ENCODE data around the gene AS3MT. TPM values are rescaled to one million over a fixed set of nuclear protein-coding genes. Genes with fewer than 3 reads are reported as not detected.

Gene AS3MT
- total RNA-seq, 5 donors from 2014 or later (not counting 1 experiment from before 2014, with no cell fraction given), result 0.26 to 1.3 (median 0.50) TPM

DNA sequence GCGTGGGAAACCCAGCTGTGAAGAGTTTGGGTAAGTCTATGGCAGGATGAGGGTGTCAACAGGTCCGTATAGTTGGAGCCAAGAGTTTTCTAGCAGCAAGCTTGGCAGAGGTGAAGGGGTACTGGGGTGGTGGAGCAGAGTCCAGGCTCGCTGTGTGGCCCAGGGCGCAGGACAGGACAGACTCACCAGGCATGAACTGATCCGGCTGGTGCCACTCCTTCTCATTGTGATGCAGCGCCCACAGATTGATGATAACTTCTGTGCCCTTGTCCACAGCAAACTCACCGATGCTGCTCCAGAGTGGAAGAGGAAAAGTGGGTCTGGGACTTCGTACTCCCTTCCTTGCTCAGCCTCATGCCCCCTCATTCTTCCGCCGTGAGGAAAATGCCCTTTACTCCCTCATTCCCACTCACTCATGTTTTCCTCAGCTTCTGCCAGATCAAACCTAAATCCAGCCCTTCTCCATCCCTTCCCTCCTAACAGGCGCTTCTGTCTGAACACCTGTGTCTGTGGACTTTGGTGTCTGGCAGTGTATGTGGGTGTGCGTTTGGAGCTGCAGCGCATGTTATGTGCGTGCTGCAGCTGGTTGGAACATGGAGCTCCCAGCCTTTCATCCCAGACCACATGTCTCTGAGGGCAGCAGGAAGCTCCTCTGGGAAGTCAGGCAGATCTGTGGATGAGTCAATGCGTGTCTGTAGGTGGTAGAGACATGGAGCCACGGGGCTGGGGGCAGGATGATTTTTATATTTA is 37.8 kb upstream of the AS3MT start:
- Mint-ChIP-seq H3K27me3 (no peaks in the 10 kb centered on the region), H3K4me3 (no peak overlapping the region), H3K27ac (no peak overlapping the region), H3K36me3 (no peaks in the 10 kb centered on the region), H3K4me1 (no peaks in the 10 kb centered on the region), H3K9me3 (no peaks in the 10 kb centered on the region)
- WGBS (ENCODE audit: insufficient coverage), result 71% methylated on average over 5 of the region's 16 CpGs
- no peak overlapping the region for H3K4me3 ChIP-seq (ENCODE audit: control insufficient read depth in 1 of 2, extremely low read depth in 1 of 2, low read length in 1 of 2)
- no peaks in the 10 kb centered on the region for H3K36me3 ChIP-seq (ENCODE audit: control insufficient read depth in 2 of 2, extremely low read depth in 1 of 2, insufficient read depth in 1 of 2, low read length in 1 of 2)
- peaks cover 0 to 5% of the 10 kb centered on the region in 2 experiments for H3K4me1 ChIP-seq (ENCODE audit: control insufficient read depth in 1 of 2, extremely low read depth in 1 of 2, insufficient read depth in 2 of 2, low read length in 2 of 2)
- ATAC-seq (replicated peaks in 1 of 4) (no peak), DNase-seq (no peak)
- H3K27ac ChIP-seq (ENCODE audit: low read length), result no peak overlapping the region
- no peaks in the 10 kb centered on the region for H3K9me3 ChIP-seq
- POLR2A ChIA-PET, result no interaction called here
- CTCF ChIA-PET, result no interaction called here
- H3K27me3 ChIP-seq (replicated peaks in 1 of 2; ENCODE audit: control insufficient read depth in 2 of 2, extremely low read depth in 1 of 2, insufficient read depth in 2 of 2, low read length in 1 of 2), result peaks cover 0 to 31% of the 10 kb centered on the region in 2 experiments

DNA sequence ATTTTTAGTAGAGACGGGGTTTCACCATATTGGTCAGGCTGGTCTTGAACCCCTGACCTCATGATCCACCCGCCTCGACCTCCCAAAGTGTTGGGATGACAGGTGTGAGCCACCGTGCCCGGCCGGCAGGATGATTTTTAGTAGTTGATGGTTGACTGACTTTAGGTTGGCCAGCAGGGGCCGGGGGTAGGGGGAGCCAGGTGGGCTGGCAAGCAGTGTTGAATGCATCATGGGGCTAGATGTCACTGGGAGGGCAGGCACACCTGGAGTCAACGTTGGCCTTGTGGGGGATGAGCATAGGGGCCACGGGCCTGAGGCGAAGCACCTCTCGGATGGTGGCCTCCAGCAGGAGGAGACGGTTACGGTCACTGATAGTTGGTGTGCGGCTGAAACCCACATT is 37.0 kb upstream of the AS3MT start:
- POLR2A ChIA-PET, result no interaction called here
- Mint-ChIP-seq H3K27me3 (no peaks in the 10 kb centered on the region), H3K36me3 (no peaks in the 10 kb centered on the region), H3K4me3 (no peak overlapping the region), H3K9me3 (no peaks in the 10 kb centered on the region), H3K4me1 (no peaks in the 10 kb centered on the region), H3K27ac (no peak overlapping the region)
- no peak overlapping the region for H3K4me3 ChIP-seq (ENCODE audit: control insufficient read depth in 1 of 2, extremely low read depth in 1 of 2, low read length in 1 of 2)
- no peaks in the 10 kb centered on the region for H3K9me3 ChIP-seq
- peaks cover 0 to 37% of the 10 kb centered on the region in 2 experiments for H3K27me3 ChIP-seq (replicated peaks in 1 of 2; ENCODE audit: control insufficient read depth in 2 of 2, extremely low read depth in 1 of 2, insufficient read depth in 2 of 2, low read length in 1 of 2)
- 88% methylated on average over 13 of the region's 14 CpGs for WGBS (ENCODE audit: insufficient coverage)
- DNase-seq (no peak), ATAC-seq (replicated peaks in 1 of 4) (no peak)
- H3K4me1 ChIP-seq (ENCODE audit: control insufficient read depth in 1 of 2, extremely low read depth in 1 of 2, insufficient read depth in 2 of 2, low read length in 2 of 2), result peaks cover 0 to 5% of the 10 kb centered on the region in 2 experiments
- no peak overlapping the region for H3K27ac ChIP-seq (ENCODE audit: low read length)
- no peaks in the 10 kb centered on the region for H3K36me3 ChIP-seq (ENCODE audit: control insufficient read depth in 2 of 2, extremely low read depth in 1 of 2, insufficient read depth in 1 of 2, low read length in 1 of 2)
- CTCF ChIA-PET, result interaction anchor here (0.5 to 0.6 kb wide), 2 partner anchors 29 to 66 kb away, joined by 3 to 5 read pairs; no protein-coding TSS in a partner anchor

DNA sequence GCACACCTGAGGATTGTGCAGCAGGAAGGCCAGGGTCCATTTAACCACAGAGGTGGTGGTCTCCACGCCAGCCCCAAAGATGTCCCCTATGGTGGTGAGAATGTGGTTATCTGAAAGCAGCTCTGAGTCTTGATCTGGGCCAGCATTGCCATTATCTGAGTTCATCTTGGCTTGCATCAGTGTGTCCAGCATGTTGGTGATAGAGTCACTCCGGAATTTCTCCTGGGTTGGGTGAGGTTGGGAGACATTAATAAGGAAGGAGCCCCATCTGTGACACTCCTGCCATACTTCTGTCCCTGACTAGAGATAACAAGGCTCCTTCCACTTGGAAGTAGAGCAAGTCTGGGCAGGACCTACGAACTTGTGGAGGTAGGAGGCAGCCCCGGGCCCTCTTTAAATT is 36.3 kb upstream of the AS3MT start:
- no peak for ATAC-seq (replicated peaks in 1 of 4)
- Histone ChIP-seq H3K4me3 (ENCODE audit: control insufficient read depth in 1 of 2, extremely low read depth in 1 of 2, low read length in 1 of 2) (no peak overlapping the region), H3K27ac (ENCODE audit: low read length) (no peak overlapping the region), H3K9me3 (no peaks in the 10 kb centered on the region), H3K36me3 (ENCODE audit: control insufficient read depth in 2 of 2, extremely low read depth in 1 of 2, insufficient read depth in 1 of 2, low read length in 1 of 2) (no peaks in the 10 kb centered on the region), H3K27me3 (replicated peaks in 1 of 2; ENCODE audit: control insufficient read depth in 2 of 2, extremely low read depth in 1 of 2, insufficient read depth in 2 of 2, low read length in 1 of 2) (peaks cover 0 to 42% of the 10 kb centered on the region in 2 experiments), H3K4me1 (ENCODE audit: control insufficient read depth in 1 of 2, extremely low read depth in 1 of 2, insufficient read depth in 2 of 2, low read length in 2 of 2) (peaks cover 0 to 5% of the 10 kb centered on the region in 2 experiments)
- ChIA-PET CTCF (interaction anchor here (0.6 to 1.1 kb wide), 4 partner anchors 29 to 411 kb away, joined by 3 to 5 read pairs (median 4); no protein-coding TSS in a partner anchor), POLR2A (no interaction called here)
- peaks cover 3% of the 10 kb centered on the region for H3K36me3 Mint-ChIP-seq
- no peak for DNase-seq
- H3K4me1 Mint-ChIP-seq, result no peaks in the 10 kb centered on the region
- WGBS (ENCODE audit: insufficient coverage), result 90% methylated on average over 3 of the region's 4 CpGs
- H3K27me3 Mint-ChIP-seq, result peaks cover 0 to 7% of the 10 kb centered on the region in 2 donors
- no peak overlapping the region for H3K27ac Mint-ChIP-seq
- peaks cover 2 to 7% (median 3%) of the 10 kb centered on the region in 3 donors for H3K9me3 Mint-ChIP-seq
- no peak overlapping the region for H3K4me3 Mint-ChIP-seq

DNA sequence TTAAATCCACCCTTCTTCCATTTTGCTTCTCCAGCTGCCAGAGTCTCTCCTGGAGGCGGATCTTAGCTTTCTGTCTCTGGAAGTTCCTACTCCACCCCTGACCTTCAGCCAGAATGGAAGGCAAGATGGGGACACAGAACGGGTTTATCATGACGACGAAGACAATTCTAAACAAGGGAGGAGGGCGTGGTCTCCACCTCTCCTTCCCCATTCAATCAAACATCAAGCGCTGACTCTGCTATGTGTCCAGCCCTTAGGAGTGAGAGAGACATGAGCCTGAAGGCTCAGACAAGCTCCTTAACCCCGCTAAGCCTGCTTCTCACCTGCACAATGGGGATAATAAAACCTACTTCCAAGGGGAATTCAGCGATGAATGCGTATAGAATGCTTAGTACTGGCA is 35.1 kb upstream of the AS3MT start:
- POLR2A ChIA-PET, result no interaction called here
- Histone ChIP-seq H3K27ac (ENCODE audit: low read length) (no peak overlapping the region), H3K36me3 (ENCODE audit: control insufficient read depth in 2 of 2, extremely low read depth in 1 of 2, insufficient read depth in 1 of 2, low read length in 1 of 2) (no peaks in the 10 kb centered on the region), H3K4me3 (ENCODE audit: control insufficient read depth in 1 of 2, extremely low read depth in 1 of 2, low read length in 1 of 2) (no peak overlapping the region), H3K27me3 (replicated peaks in 1 of 2; ENCODE audit: control insufficient read depth in 2 of 2, extremely low read depth in 1 of 2, insufficient read depth in 2 of 2, low read length in 1 of 2) (peaks cover 0 to 35% of the 10 kb centered on the region in 2 experiments), H3K4me1 (ENCODE audit: control insufficient read depth in 1 of 2, extremely low read depth in 1 of 2, insufficient read depth in 2 of 2, low read length in 2 of 2) (peaks cover 0 to 5% of the 10 kb centered on the region in 2 experiments), H3K9me3 (no peaks in the 10 kb centered on the region)
- DNase-seq (no peak), ATAC-seq (replicated peaks in 1 of 4) (no peak)
- Mint-ChIP-seq H3K27ac (no peak overlapping the region), H3K27me3 (peaks cover 4 to 9% of the 10 kb centered on the region in 2 donors), H3K9me3 (peaks cover 4 to 15% (median 11%) of the 10 kb centered on the region in 3 donors), H3K4me3 (no peak overlapping the region), H3K36me3 (peaks cover 4% of the 10 kb centered on the region), H3K4me1 (no peaks in the 10 kb centered on the region)
- CTCF ChIA-PET, result interaction anchor here in 1 of 2 donors (1.1 to 2.1 kb wide), 2 partner anchors 140 to 410 kb away, joined by 3 to 7 read pairs; no protein-coding TSS in a partner anchor
- no CpG with 5 or more reads among the region's 9 CpGs for WGBS (ENCODE audit: insufficient coverage)

DNA sequence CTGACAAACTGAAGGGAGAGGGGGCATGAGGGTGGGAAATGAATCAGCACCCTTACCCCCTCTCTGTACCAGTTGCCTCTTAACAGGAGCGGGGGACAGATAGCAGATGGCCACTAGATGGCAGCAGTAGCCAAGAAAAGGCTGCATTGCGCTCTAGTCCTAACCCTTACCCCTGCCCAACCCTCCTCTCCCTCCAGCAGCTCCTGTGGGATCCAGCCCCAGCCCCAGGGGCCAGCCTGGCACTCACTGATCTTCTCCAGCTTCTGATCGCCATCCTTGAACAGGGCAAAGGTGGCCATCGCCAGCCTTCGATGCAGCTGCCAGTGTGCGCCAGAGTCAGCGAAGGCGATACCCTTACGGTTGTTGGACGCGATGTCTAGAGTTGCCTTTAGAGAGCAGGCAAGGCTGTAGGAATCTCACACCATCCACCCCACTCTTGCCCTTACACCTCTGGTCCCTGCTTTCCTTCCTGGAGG is 34.2 kb upstream of the AS3MT start:
- CTCF ChIA-PET, result interaction anchor here (0.5 to 2.3 kb wide), 6 partner anchors 21 to 926 kb away, joined by 3 to 9 read pairs (median 5); no protein-coding TSS in a partner anchor
- POLR2A ChIA-PET, result no interaction called here
- H3K9me3 Mint-ChIP-seq, result peaks cover 4 to 15% (median 11%) of the 10 kb centered on the region in 3 donors
- H3K36me3 Mint-ChIP-seq, result peaks cover 4% of the 10 kb centered on the region
- Histone ChIP-seq H3K4me1 (ENCODE audit: control insufficient read depth in 1 of 2, extremely low read depth in 1 of 2, insufficient read depth in 2 of 2, low read length in 2 of 2) (peaks cover 0 to 5% of the 10 kb centered on the region in 2 experiments), H3K9me3 (no peaks in the 10 kb centered on the region), H3K36me3 (ENCODE audit: control insufficient read depth in 2 of 2, extremely low read depth in 1 of 2, insufficient read depth in 1 of 2, low read length in 1 of 2) (no peaks in the 10 kb centered on the region), H3K4me3 (ENCODE audit: control insufficient read depth in 1 of 2, extremely low read depth in 1 of 2, low read length in 1 of 2) (no peak overlapping the region), H3K27ac (ENCODE audit: low read length) (no peak overlapping the region), H3K27me3 (replicated peaks in 1 of 2; ENCODE audit: control insufficient read depth in 2 of 2, extremely low read depth in 1 of 2, insufficient read depth in 2 of 2, low read length in 1 of 2) (peaks cover 0 to 31% of the 10 kb centered on the region in 2 experiments)
- ATAC-seq (replicated peaks in 1 of 4) (peak; percentile 87 to 94 (median 90)), DNase-seq (peak; percentile 29 to 86 (median 65))
- 75% methylated on average over 9 of the region's 11 CpGs for WGBS (ENCODE audit: insufficient coverage)
- H3K4me1 Mint-ChIP-seq, result no peaks in the 10 kb centered on the region
- peaks cover 7 to 9% of the 10 kb centered on the region in 2 donors for H3K27me3 Mint-ChIP-seq
- no peak overlapping the region for H3K4me3 Mint-ChIP-seq
- H3K27ac Mint-ChIP-seq, result no peak overlapping the region

DNA sequence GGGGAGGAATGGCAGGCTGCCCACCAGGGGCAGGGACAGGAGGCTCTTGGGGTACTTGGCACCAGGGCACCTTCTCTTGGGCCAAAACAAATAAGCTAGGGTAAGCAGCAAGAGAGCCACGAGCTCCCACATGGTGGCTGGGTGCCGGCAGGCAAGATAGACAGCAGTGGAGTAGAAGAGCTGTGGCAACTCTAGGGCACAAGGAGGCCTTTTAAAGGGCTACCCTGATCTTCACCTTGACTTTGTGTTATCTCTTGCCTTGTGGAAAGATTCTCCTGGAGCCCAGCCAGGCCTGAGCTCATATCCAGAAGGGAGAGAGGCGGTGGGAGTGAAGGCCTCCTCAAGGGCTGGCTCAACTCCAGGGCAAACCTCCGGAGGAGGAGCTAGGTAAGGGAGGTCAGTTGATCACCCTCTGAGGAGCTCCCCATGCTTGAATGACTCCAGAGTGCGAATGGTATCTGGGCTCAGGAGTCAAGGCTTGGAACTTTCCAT is 32.0 kb upstream of the AS3MT start, which contains the start of gene CYP17A1:
Gene CYP17A1, minus strand, starts transcription at position 184 of the 492 bp plus-strand sequence. Its CDS starts 52 bp downstream, at position 132.
- peaks cover 0 to 31% of the 10 kb centered on the region in 2 experiments for H3K27me3 ChIP-seq (replicated peaks in 1 of 2; ENCODE audit: control insufficient read depth in 2 of 2, extremely low read depth in 1 of 2, insufficient read depth in 2 of 2, low read length in 1 of 2)
- H3K27ac ChIP-seq (ENCODE audit: low read length), result no peak within 1 kb of the TSS
- Mint-ChIP-seq H3K36me3 (peaks cover 4% of the 10 kb centered on the region), H3K4me1 (no peaks in the 10 kb centered on the region), H3K27me3 (peaks cover 9 to 11% of the 10 kb centered on the region in 2 donors), H3K4me3 (no peak within 1 kb of the TSS), H3K9me3 (peaks cover 4 to 15% (median 11%) of the 10 kb centered on the region in 3 donors), H3K27ac (no peak within 1 kb of the TSS)
- no peaks in the 10 kb centered on the region for H3K9me3 ChIP-seq
- ChIA-PET CTCF (interaction anchor here in 1 of 2 donors (0.6 to 1.1 kb wide), 4 partner anchors 65 to 497 kb away, joined by 3 to 4 read pairs (median 3); no protein-coding TSS in a partner anchor), POLR2A (no interaction called here)
- H3K4me1 ChIP-seq (ENCODE audit: control insufficient read depth in 1 of 2, extremely low read depth in 1 of 2, insufficient read depth in 2 of 2, low read length in 2 of 2), result peaks cover 0 to 5% of the 10 kb centered on the region in 2 experiments
- no peak within 1 kb of the TSS for H3K4me3 ChIP-seq (ENCODE audit: control insufficient read depth in 1 of 2, extremely low read depth in 1 of 2, low read length in 1 of 2)
- DNase-seq, result no peak
- no peaks in the 10 kb centered on the region for H3K36me3 ChIP-seq (ENCODE audit: control insufficient read depth in 2 of 2, extremely low read depth in 1 of 2, insufficient read depth in 1 of 2, low read length in 1 of 2)
- 93% methylated on average over 4 of the region's 5 CpGs for WGBS (ENCODE audit: insufficient coverage)
- ATAC-seq (replicated peaks in 1 of 4), result no peak

Data from T-cell (primary cell).